Tibial nerve (tissue), 4 donors: ENCODE measurements around the gene FMO5. TPM values are rescaled to one million over a fixed set of nuclear protein-coding genes. Genes with fewer than 3 reads are reported as not detected.
A peak's percentile ranks its signal among the peaks of the same experiment; 100 is the strongest.

Experiments used
- DNase-seq, 2 donors: peaks; one replicate each; pipeline ENCODE4 v3.0.0-alpha.2; 2019; ENCODE audit warnings: low spot score in 2 of 2
- H3K27ac ChIP-seq, 4 donors: fragments of 200-600 bp; sonication (generic) in 3 of 4; one replicate each; pipeline ENCODE4 v1.5.1; 2017 to 2019; ENCODE audit warnings: mild to moderate bottlenecking in 1 of 4
- H3K27me3 ChIP-seq, 2 donors: fragments of 200-600 bp; sonication (generic) in 1 of 2; one replicate each; pipeline versions ENCODE4 v1.5.1 to v1.6.0; 2017 to 2019
- H3K36me3 ChIP-seq, 3 donors: fragments of 200-600 bp; sonication (generic); one replicate each; pipeline ENCODE4 v1.5.1; 2018 to 2019
- H3K4me1 ChIP-seq, 4 donors: fragments of 200-600 bp; sonication (generic) in 3 of 4; one replicate each; pipeline ENCODE4 v1.5.1; 2017 to 2019
- H3K4me3 ChIP-seq, 4 donors: fragments of 200-600 bp; sonication (generic) in 3 of 4; one replicate each; pipeline ENCODE4 v1.5.1; 2017 to 2019; ENCODE audit warnings: mild to moderate bottlenecking in 1 of 4, moderate library complexity in 1 of 4
- H3K9me3 ChIP-seq, 4 donors: fragments of 200-600 bp; sonication (generic) in 3 of 4; one replicate each; pipeline ENCODE4 v1.5.1; 2017 to 2019
- EP300 ChIP-seq, 2 donors: sonication (generic); formaldehyde crosslinking; IDR thresholded peaks; one replicate each; pipeline ENCODE4 v1.6.1; 2017; ENCODE audit warnings: antibody characterized with exemption in 2 of 2, mild to moderate bottlenecking in 1 of 2
- POLR2A ChIP-seq, 2 donors: fragments of 450-650 bp; IDR thresholded peaks; one replicate each; pipeline ENCODE4 v1.6.1; 2017; ENCODE audit warnings: antibody characterized with exemption in 2 of 2, mild to moderate bottlenecking in 2 of 2, moderate library complexity in 2 of 2
- WGBS, 2 donors: methylation state at CpG; one replicate each; pipeline ENCODE4 v1.1.5; 2018; 5-methylcytosine and 5-hydroxymethylcytosine counted together
- total RNA-seq, 4 donors: library from RNA; depleted of rRNA; stranded (reverse); fragments of >200 nt; gene quantifications; one replicate each; pipeline ENCODE4 v1.1.0, GENCODE V29; 2016
- TF ChIP-seq, protein P1 (sequence below), 5 experiments: fragments of 200-600 bp in 3 of 5; fragments of 450-650 bp in 2 of 5; sonication (generic) in 3 of 5; IDR thresholded peaks; one replicate each; pipeline ENCODE4 v1.5.1; 2016 to 2019; ENCODE audit warnings: antibody characterized with exemption in 5 of 5, mild to moderate bottlenecking in 3 of 5, moderate library complexity in 2 of 5

The FMO5 gene
- total RNA-seq, 4 donors from 2014 or later = 2.6 to 6.3 (median 3.0) TPM

- Histone ChIP-seq H3K27ac (no peak overlapping the region), H3K4me3 (no peak overlapping the region), H3K9me3 (no peaks in the 10 kb centered on the region), H3K4me1 (no peaks in the 10 kb centered on the region), H3K27me3 (no peaks in the 10 kb centered on the region), H3K36me3 (no peaks in the 10 kb centered on the region)
- TF ChIP-seq POLR2A (IDR thresholded peaks at IDR 0.05) (no peak), EP300 (IDR thresholded peaks at IDR 0.05) (no peak)
- TF ChIP-seq, protein P1, sequence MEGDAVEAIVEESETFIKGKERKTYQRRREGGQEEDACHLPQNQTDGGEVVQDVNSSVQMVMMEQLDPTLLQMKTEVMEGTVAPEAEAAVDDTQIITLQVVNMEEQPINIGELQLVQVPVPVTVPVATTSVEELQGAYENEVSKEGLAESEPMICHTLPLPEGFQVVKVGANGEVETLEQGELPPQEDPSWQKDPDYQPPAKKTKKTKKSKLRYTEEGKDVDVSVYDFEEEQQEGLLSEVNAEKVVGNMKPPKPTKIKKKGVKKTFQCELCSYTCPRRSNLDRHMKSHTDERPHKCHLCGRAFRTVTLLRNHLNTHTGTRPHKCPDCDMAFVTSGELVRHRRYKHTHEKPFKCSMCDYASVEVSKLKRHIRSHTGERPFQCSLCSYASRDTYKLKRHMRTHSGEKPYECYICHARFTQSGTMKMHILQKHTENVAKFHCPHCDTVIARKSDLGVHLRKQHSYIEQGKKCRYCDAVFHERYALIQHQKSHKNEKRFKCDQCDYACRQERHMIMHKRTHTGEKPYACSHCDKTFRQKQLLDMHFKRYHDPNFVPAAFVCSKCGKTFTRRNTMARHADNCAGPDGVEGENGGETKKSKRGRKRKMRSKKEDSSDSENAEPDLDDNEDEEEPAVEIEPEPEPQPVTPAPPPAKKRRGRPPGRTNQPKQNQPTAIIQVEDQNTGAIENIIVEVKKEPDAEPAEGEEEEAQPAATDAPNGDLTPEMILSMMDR (IDR thresholded peaks at IDR 0.05) = no peak
- 78 to 84% methylated on average over 2 of the region's 2 CpGs for WGBS, 2 donors
- no peak for DNase-seq
Measured at GRCh38 chr1:147185432-147185831, 39.7 kb downstream of the FMO5 start.

DNA sequence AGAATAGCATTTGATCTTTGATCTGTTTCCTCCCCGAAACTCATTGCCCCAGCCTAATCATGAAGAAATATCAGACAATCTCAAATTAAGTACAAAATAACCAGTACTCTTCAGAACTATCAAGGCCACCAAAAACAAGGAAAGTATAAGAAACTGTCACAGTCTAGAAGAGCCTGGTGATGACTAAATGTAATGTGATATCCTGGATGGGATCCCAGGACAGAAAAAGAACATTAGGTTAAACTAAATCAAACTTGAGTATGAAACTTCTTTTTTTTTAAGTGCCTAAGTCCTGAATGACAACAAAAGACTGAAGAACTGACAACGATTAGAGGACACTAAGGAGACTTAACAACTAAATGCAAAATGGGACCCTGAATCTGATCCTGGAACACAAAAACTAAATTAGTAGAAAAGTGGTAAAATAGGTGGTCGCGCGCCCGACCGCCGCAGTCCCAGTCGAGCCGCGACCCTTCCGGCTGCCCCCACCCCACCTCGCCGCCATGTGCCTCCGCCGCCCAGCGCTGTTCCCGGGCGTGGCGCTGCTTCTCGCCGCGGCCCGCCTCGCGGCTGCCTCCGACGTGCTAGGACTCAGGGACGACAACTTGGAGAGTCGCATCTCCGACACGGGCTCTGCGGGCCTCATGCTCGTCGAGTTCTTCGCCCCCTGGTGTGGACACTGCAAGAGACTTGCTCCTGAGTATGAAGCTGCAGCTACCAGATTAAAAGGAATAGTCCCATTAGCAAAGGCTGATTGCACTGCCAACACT is 47.3 kb downstream of the FMO5 start:
- Histone ChIP-seq H3K4me1 (peaks cover 0 to 15% (median 5%) of the 10 kb centered on the region in 4 donors), H3K4me3 (peak overlapping the region in 1 of 4 donors; percentile 30), H3K27me3 (no peaks in the 10 kb centered on the region), H3K27ac (peak overlapping the region in 1 of 4 donors; percentile 61), H3K36me3 (peaks cover 0 to 16% (median 2%) of the 10 kb centered on the region in 3 donors), H3K9me3 (peaks cover 0 to 3% (median 0%) of the 10 kb centered on the region in 4 donors)
- TF ChIP-seq EP300 (IDR thresholded peaks at IDR 0.05) (no peak), POLR2A (IDR thresholded peaks at IDR 0.05) (no peak)
- TF ChIP-seq, protein P1 (IDR thresholded peaks at IDR 0.05) = no peak
- DNase-seq = no peak
- WGBS, 2 donors = 19 to 26% methylated on average over 33 to 36 of the region's 36 CpGs

- peaks cover 0 to 46% (median 9%) of the 10 kb centered on the region in 4 donors for H3K4me1 ChIP-seq
- peak; percentile 89 to 91 for DNase-seq
- no peaks in the 10 kb centered on the region for H3K27me3 ChIP-seq
- peaks cover 0 to 20% (median 0%) of the 10 kb centered on the region in 3 donors for H3K36me3 ChIP-seq
- no peaks in the 10 kb centered on the region for H3K9me3 ChIP-seq
- TF ChIP-seq EP300 (IDR thresholded peaks at IDR 0.05) = peak; percentile 40 to 94
- TF ChIP-seq, protein P1 (IDR thresholded peaks at IDR 0.05) = peak; percentile 94 to 97 (median 97)
- TF ChIP-seq POLR2A (IDR thresholded peaks at IDR 0.05) = peak; percentile 64 to 68
- WGBS, 2 donors = 0% methylated on average over 22 to 53 of the region's 72 CpGs
- peak within 1 kb of the TSS; percentile 90 to 97 (median 95) for H3K27ac ChIP-seq
- H3K4me3 ChIP-seq = peak within 1 kb of the TSS; percentile 57 to 85 (median 82)
Measured at GRCh38 chr1:147172168-147173016, 52.7 kb downstream of the FMO5 start, which contains the start of gene PRKAB2. Gene PRKAB2, minus strand, starts transcription at chr1:147172470. Its CDS starts 326 bp downstream, at chr1:147172144.

- DNase-seq = no peak
- Histone ChIP-seq H3K36me3 (peaks cover 0 to 28% (median 0%) of the 10 kb centered on the region in 3 donors), H3K27ac (peak overlapping the region; percentile 90 to 97 (median 95)), H3K4me1 (peaks cover 0 to 49% (median 9%) of the 10 kb centered on the region in 4 donors), H3K9me3 (no peaks in the 10 kb centered on the region), H3K27me3 (no peaks in the 10 kb centered on the region), H3K4me3 (peak overlapping the region; percentile 57 to 85 (median 82))
- no peak for TF ChIP-seq POLR2A (IDR thresholded peaks at IDR 0.05)
- no peak for TF ChIP-seq EP300 (IDR thresholded peaks at IDR 0.05)
- TF ChIP-seq, protein P1 (IDR thresholded peaks at IDR 0.05) = no peak
- WGBS, 2 donors = 0 to 1% methylated on average over 18 to 19 of the region's 32 CpGs
Measured at GRCh38 chr1:147171399-147172167, 53.6 kb downstream of the FMO5 start.
